GM18951 (cell line): ENCODE measurements around the gene DGKG.

Experiments
- POLR2A ChIP-seq: IDR thresholded peaks from 4 replicates; pipeline ENCODE4 v1.6.1; 2011; ENCODE audit warnings: mild to moderate bottlenecking; ENCODE audit not compliant: insufficient read length, insufficient read depth; ENCODE audit errors: extremely low read depth
- in situ Hi-C: fragments of 300-500 bp; cut with MboI; formaldehyde crosslinking; loops from one replicate; pipeline ENCODE4 v1.12.0; 2022; ENCODE audit warnings: low sequenced_read_pairs, mixed read lengths, inconsistent platforms; ENCODE audit not compliant: unreplicated experiment

The DGKG gene

GRCh38 chr3:186208296-186208989 is 153.6 kb downstream of the DGKG start:
- in situ Hi-C loops = no loop called here
- TF ChIP-seq POLR2A = no peak

- in situ Hi-C loops = no loop called here
- TF ChIP-seq POLR2A = no peak
These were observed 154.5 kb downstream of the DGKG start for GRCh38 chr3:186207515-186207914.

GRCh38 chr3:186200726-186201125 is 161.3 kb downstream of the DGKG start:
- no peak for TF ChIP-seq POLR2A
- in situ Hi-C loops = no loop called here

GRCh38 chr3:186198442-186198841 is 163.6 kb downstream of the DGKG start:
- in situ Hi-C loops = no loop called here
- no peak for TF ChIP-seq POLR2A

GRCh38 chr3:186194451-186194811 is 167.6 kb downstream of the DGKG start:
- TF ChIP-seq POLR2A = no peak
- in situ Hi-C loops = no loop called here

- no peak for TF ChIP-seq POLR2A
- in situ Hi-C loops = no loop called here
These were observed 168.2 kb downstream of the DGKG start for GRCh38 chr3:186193534-186194450.

GRCh38 chr3:186192823-186193222 is 169.2 kb downstream of the DGKG start:
- in situ Hi-C loops = no loop called here

GRCh38 chr3:186189492-186189891 is 172.5 kb downstream of the DGKG start:
- in situ Hi-C loops = no loop called here
- TF ChIP-seq POLR2A = no peak

More at GRCh38 chr3:186192823-186193222, 169.2 kb downstream of the DGKG start:
- no peak for TF ChIP-seq POLR2A

GRCh38 chr3:186187401-186188275 is 174.4 kb downstream of the DGKG start:
- in situ Hi-C loops = no loop called here
- no peak for TF ChIP-seq POLR2A

- TF ChIP-seq POLR2A = no peak
These were observed 176.7 kb downstream of the DGKG start for GRCh38 chr3:186185194-186185787.

GRCh38 chr3:186184021-186184420 is 178.0 kb downstream of the DGKG start:
- TF ChIP-seq POLR2A = no peak
- in situ Hi-C loops = no loop called here

More at GRCh38 chr3:186185194-186185787, 176.7 kb downstream of the DGKG start:
- in situ Hi-C loops = no loop called here

GRCh38 chr3:186182850-186183249 is 179.2 kb downstream of the DGKG start:
- in situ Hi-C loops = no loop called here
- TF ChIP-seq POLR2A = no peak
